T-helper 1 cell (primary cell): ENCODE measurements around the gene PRSS37.
"Not testable (repeated sequence)": the region's sequence is repeated elsewhere in the genome, so short reads cannot be mapped to it uniquely, and the experiment has no call there.

Experiments
- DNase-seq, 5 donors: peaks; one replicate each; pipeline ENCODE4 v3.0.0-alpha.2; 2012 to 2020
- total RNA-seq, 4 donors: gene quantifications; one replicate each; lab custom pipeline; 2026; lab: John Stamatoyannopoulos, UW

PRSS37 gene, protein sequence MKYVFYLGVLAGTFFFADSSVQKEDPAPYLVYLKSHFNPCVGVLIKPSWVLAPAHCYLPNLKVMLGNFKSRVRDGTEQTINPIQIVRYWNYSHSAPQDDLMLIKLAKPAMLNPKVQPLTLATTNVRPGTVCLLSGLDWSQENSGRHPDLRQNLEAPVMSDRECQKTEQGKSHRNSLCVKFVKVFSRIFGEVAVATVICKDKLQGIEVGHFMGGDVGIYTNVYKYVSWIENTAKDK
- 0 reads per million in 4 donors for total RNA-seq

DNA sequence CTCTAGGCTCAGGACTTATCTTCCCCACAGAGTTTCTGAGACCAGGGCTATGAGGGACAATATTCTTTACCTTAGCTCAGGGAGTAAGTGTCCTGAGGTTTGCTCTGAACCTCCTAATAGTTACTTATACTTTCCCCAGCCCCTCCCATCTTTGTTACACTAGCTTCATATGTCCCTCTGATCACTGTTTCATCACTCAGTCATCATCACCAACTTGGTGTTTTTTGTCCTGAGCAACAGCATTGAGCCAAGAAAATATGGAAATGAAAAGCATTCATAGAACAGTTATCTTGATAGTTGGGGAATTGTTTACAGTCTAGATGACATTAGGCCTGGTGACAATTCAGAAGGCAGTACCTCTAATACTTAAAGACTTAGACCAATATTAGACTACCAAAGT, at the start of gene PRSS37:
TSS of gene PRSS37 (minus strand) at position 101 of the 400 bp plus-strand sequence. CDS start 436 bp downstream, outside the sequence.
- DNase-seq = no peak

DNA sequence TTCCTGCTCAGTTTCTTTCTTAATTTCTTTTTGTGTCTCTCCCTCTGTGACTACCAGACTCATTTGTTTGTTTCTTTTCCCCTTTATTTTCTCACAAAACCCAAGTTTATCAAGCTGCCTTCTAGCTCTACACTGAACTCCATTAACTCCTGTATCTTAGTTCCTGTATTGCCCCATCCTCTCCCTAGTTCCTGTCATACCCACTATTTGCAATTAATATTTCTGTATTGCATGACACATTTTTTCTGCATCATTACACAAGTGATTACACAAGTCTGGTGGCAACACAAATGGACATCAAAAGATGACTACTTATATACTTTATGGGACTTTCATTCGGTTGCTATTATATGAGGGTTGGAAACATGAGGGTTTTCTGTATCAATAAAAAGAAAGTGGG, 48.0 kb upstream of the PRSS37 start:
- no peak for DNase-seq

DNA sequence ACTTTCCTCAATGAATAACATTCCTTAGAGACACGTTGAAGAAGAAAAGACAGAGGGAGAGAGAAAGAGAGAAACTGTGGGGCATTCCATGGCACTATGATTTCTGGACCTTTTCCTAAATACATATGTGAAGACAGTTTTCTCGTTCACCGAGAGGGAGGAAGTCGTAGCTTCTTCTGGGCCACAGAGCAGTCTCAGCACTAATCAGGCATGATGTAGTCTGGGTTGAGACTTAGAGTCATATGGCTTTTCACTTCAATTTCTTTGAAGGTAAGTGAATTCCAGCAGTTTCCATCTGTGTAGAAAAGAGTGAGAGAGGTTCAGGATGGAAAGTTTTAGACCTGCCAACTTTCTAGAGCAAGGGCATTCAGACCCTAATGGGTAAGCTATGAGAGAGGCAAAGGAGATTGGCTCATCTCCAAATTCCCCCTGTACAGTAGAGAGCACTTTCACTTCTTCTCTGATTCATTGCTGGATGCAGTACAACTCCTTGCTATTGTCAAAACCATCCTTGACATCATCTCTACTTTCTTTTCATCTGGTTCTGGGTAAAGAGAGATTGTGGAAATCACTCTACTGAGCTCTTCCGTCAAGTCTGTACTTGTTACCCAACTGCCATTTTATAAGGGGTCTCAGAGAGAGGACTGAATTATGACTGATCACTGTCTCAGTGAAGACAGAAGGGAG, 43.4 kb upstream of the PRSS37 start:
- DNase-seq = no peak

DNA sequence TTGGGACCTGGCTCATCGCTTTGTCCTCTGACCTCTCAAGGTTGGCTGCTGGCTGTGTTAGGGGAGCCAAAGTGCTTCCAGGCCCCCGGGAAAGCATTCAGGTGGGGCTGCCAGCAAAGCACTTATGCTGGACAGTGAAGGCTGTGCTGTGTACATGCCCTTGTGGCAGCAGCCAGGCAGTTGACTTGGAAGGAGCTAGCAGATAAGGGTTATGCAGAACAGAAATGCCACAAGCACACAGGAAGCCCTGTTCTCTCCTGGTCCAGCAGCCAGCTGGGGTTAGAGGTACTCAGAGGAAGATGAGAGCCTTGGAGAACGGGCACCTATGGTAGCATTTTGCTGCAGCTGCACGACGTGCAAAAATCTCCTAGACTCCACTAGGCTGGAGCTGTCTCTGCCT, 39.7 kb upstream of the PRSS37 start:
- no peak for DNase-seq

GRCh38 chr7:141877365-141877764, 36.1 kb upstream of the PRSS37 start:
- no peak for DNase-seq

GRCh38 chr7:141876371-141876770, 35.1 kb upstream of the PRSS37 start:
- no peak for DNase-seq

- DNase-seq = no peak
Observed at GRCh38 chr7:141875453-141875852, 34.2 kb upstream of the PRSS37 start.

- DNase-seq = no peak
Observed at GRCh38 chr7:141874787-141875186, 33.5 kb upstream of the PRSS37 start.

- DNase-seq = no peak
Observed at GRCh38 chr7:141872931-141873330, 31.6 kb upstream of the PRSS37 start.

DNA sequence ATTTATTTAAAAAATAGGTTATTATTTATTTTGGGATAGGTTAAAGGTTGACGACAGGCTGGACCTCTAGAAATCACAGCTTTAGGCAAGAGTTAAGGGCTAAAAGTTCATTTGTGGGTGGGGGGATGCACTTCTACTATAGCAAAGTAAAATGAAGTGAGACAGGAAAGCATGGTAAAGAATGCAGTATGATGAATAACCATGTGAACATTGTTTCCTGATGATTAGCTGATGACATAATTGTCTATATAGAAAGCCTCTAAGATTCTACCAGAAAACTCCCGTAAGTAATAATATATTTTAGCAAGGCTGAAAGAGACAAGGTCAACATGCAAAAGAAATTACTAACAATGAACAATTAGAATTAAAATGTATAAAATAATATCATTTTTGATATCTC, 25.7 kb upstream of the PRSS37 start:
- no peak for DNase-seq

- DNase-seq = no peak
Observed at GRCh38 chr7:141864765-141865447, 23.6 kb upstream of the PRSS37 start.

DNA sequence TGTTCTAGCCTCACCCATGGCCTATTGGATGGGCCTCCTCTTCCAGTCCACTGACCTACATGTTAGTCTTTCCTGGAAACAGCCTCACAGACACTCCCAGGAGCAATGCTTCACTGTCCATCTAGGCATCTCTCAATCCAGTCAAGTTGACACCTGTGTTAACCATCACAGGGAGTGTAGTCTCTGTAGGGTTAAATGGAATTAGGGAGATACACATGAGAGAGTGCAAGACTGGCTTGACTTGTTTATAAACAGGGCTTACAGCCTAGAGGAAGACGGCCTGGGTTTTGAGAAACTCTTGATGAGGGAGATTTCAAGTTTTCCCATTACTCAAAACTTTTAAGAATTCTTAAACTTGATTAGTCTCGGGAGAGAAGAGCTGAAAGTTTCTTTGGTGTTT, 18.9 kb upstream of the PRSS37 start:
- no peak for DNase-seq

- DNase-seq = no peak
Observed at GRCh38 chr7:141847996-141848395, 6.7 kb upstream of the PRSS37 start.

GRCh38 chr7:141844256-141844655, 3.0 kb upstream of the PRSS37 start:
- no peak for DNase-seq

DNA sequence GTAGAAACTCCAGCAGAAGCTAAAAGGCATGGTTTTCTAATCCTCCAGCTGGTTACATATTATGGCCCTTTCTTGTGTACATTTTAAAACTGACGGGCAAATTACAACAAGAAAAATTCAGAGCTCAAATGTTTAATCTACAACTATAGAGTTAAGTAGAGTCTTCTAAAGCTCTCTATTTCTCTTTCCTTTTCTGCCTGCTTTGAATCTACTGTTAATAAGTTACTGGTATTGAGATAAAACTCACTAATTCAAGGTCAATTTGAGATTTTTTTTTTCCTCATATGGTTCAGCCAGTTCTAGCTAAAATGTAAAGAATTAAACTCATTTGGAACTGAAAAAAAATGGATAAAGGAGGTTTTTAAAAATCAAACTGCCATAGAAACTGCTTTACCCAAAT, 1.6 kb upstream of the PRSS37 start:
- DNase-seq = no peak

- DNase-seq = no peak
Observed at GRCh38 chr7:141840708-141841107, 577 bp downstream of the PRSS37 start.

GRCh38 chr7:141839256-141839655, 2.0 kb downstream of the PRSS37 start:
- no peak for DNase-seq

- no peak for DNase-seq
Observed at GRCh38 chr7:141838581-141838980, 2.7 kb downstream of the PRSS37 start.

DNA sequence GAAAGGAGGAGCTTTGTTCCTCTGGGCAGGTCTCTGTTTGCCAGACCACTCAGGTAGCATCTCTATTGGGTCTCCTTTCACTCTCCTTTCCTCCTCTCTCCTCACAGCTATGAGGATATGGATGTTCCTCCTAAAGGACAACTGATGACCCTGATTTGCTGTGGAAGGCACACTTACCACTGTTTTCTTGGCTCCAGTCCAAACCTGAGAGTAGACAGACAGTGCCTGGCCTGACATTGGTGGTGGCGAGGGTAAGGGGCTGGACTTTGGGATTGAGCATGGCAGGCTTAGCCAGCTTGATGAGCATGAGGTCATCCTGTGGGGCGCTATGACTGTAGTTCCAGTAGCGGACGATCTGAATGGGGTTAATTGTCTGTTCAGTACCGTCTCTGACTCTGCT, 3.6 kb downstream of the PRSS37 start:
- no peak for DNase-seq

- DNase-seq = not testable (repeated sequence)
Observed at GRCh38 chr7:141822432-141822831, 18.9 kb downstream of the PRSS37 start.

- no peak for DNase-seq
Observed at GRCh38 chr7:141820067-141820466, 21.2 kb downstream of the PRSS37 start.

GRCh38 chr7:141792526-141792925, 48.8 kb downstream of the PRSS37 start:
- no peak for DNase-seq

GRCh38 chr7:141789917-141790316, 51.4 kb downstream of the PRSS37 start, which contains the start of gene TAS2R5:
TSS of gene TAS2R5 (plus strand) at chr7:141790217. CDS start at chr7:141790362, 145 bp downstream.
- DNase-seq = no peak

- DNase-seq = no peak
Observed at GRCh38 chr7:141788296-141788695, 53.0 kb downstream of the PRSS37 start.
